Measurements from ENCODE around the gene MAGOH. TPM values are rescaled to one million over a fixed set of nuclear protein-coding genes. Genes with fewer than 3 reads are reported as not detected.

MAGOH gene
- total and polyA plus RNA-seq, 9 donors: 25.4 to 73.2 (median 37.5) TPM

DNA sequence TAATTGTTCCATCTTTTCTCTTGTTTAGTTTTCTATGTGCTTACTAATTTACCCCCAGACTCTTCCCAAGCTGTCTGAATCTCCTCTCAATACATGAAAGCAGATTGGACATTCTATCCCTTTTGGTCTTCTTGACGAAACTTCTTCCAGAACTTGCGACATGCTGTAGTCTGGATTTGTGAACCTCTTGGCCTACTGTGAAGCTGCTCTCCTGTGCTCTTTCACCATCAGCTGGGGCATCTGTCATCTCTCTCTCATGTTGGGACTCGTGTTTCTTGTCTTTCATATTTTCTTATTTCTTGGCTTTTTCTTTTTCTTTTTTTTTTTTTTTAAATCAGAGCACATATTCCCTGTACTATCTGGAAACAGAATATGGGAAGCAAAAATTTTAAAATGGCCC lies 34.9 kb downstream of the MAGOH start:
- WGBS, 3 donors: 97 to 98% (median 97%) methylated on average over 3 of the region's 3 CpGs

DNA sequence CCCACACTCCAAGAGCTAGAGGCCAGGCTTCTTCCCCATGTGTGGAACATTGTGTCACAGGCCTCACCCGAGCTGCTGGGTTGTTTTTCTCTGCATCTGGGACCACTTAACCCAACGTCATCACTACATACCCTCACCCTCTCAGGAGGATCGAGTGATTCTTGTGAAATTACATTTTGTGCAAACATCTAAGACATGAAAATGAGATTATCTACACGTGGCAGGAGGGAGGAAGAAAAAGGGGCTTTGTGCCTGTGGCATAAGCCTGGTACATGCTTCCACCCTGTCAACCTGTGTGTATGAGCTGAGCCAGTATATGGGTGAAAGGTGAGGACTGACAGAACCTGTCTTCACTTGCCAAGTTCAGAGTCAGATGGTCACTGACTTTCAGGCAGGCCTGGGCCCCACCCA lies 40.1 kb downstream of the MAGOH start:
- no peak for DNase-seq
- Histone ChIP-seq H3K4me1 (ENCODE audit: insufficient read depth) (peaks cover 16% of the 10 kb centered on the region), H3K27ac (no peak overlapping the region), H3K36me3 (no peaks in the 10 kb centered on the region), H3K4me3 (no peak overlapping the region), H3K27me3 (no peaks in the 10 kb centered on the region), H3K9me3 (no peaks in the 10 kb centered on the region)
- TF ChIP-seq POLR2A (IDR thresholded peaks at IDR 0.05) (no peak), CTCF (IDR thresholded peaks at IDR 0.05) (no peak), EP300 (IDR thresholded peaks at IDR 0.05) (no peak)
- WGBS, 3 donors: 47 to 56% (median 53%) methylated on average over 4 of the region's 4 CpGs
- intact Hi-C loops (cut with DNase I): no loop called here

More for the DNA sequence above, 34.9 kb downstream of the MAGOH start:
- Histone ChIP-seq H3K4me3 (no peak overlapping the region), H3K27ac (no peak overlapping the region), H3K9me3 (no peaks in the 10 kb centered on the region), H3K27me3 (no peaks in the 10 kb centered on the region), H3K4me1 (ENCODE audit: insufficient read depth) (peaks cover under 1% of the 10 kb centered on the region), H3K36me3 (no peaks in the 10 kb centered on the region)
- intact Hi-C loops (cut with DNase I): no loop called here
- no peak for TF ChIP-seq POLR2A (IDR thresholded peaks at IDR 0.05)
- TF ChIP-seq CTCF (IDR thresholded peaks at IDR 0.05): no peak
- no peak for TF ChIP-seq EP300 (IDR thresholded peaks at IDR 0.05)
- DNase-seq: no peak

- DNase-seq: no peak
- Histone ChIP-seq H3K4me3 (peak overlapping the region; percentile 98), H3K9me3 (no peaks in the 10 kb centered on the region), H3K27me3 (no peaks in the 10 kb centered on the region), H3K36me3 (no peaks in the 10 kb centered on the region), H3K27ac (peak overlapping the region; percentile 89 to 93), H3K4me1 (ENCODE audit: insufficient read depth) (peaks cover 16% of the 10 kb centered on the region)
- WGBS, 3 donors: 33 to 35% (median 34%) methylated on average over 13 of the region's 13 CpGs
- TF ChIP-seq POLR2A (IDR thresholded peaks at IDR 0.05) (no peak), EP300 (IDR thresholded peaks at IDR 0.05) (no peak), CTCF (IDR thresholded peaks at IDR 0.05) (no peak)
- intact Hi-C loops (cut with DNase I): no loop called here
Measured at GRCh38 chr1:53197291-53198200, 40.8 kb downstream of the MAGOH start.

- 0% methylated on average over 41 to 57 of the region's 57 CpGs for WGBS, 3 donors
- intact Hi-C loops (cut with DNase I): no loop called here
- peak; percentile 94 to 96 (median 95) for DNase-seq
- H3K36me3 ChIP-seq: no peaks in the 10 kb centered on the region
- no peaks in the 10 kb centered on the region for H3K9me3 ChIP-seq
- peak within 1 kb of the TSS; percentile 98 for H3K4me3 ChIP-seq
- peak in 2 of 3 donors; percentile 36 to 41 for TF ChIP-seq CTCF (IDR thresholded peaks at IDR 0.05)
- peak; percentile 99 for TF ChIP-seq POLR2A (IDR thresholded peaks at IDR 0.05)
- no peak for TF ChIP-seq EP300 (IDR thresholded peaks at IDR 0.05)
- peaks cover 16% of the 10 kb centered on the region for H3K4me1 ChIP-seq (ENCODE audit: insufficient read depth)
- H3K27ac ChIP-seq: peak within 1 kb of the TSS; percentile 89 to 93
- H3K27me3 ChIP-seq: no peaks in the 10 kb centered on the region
Measured at GRCh38 chr1:53196485-53197290, 41.6 kb downstream of the MAGOH start, which contains the start of gene CPT2. Gene CPT2 (plus strand): TSS chr1:53196824. CDS start chr1:53196944, 120 bp downstream.

Measured in ovary (tissue), 9 donors.